Measurements from ENCODE around the gene FAM72C. TPM values are rescaled to one million over a fixed set of nuclear protein-coding genes. Genes with fewer than 3 reads are reported as not detected.
A peak's percentile ranks its signal among the peaks of the same experiment; 100 is the strongest.
"Not testable (repeated sequence)": the region's sequence is repeated elsewhere in the genome, so short reads cannot be mapped to it uniquely, and the experiment has no call there.

The FAM72C gene
- total RNA-seq, 1 experiment from 2014 or later, result 8.4 TPM

DNA sequence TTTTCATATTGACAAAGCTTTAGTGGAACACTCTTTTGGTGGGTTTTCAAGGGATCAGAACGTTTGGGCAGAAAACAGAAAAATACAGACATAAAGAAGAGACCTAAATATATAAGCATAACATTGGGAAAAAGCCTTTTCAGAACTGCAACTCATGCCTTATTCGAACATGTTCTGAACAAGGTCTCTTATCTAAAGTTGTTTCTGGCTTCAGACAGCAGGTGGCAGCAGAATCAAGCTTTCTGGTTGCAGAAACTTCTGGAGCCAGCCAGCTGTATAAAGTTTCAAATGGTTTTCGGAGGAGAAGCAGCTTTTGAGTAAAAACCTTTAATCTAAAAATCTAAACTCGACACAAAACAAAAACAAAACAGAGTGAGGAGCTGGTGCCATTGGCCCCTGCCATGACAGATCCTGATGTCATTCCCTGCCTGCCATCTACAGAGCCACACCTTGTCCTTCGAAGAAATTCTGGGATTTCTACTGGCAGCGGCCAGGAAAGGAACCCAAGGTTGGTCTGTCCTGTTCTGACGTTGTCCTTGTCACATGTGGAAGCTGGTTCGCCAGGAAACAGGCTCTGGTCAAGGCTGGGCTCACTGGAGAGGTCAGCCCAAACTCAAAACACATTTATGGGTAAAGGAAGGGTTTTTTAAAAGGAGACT is 35.2 kb downstream of the FAM72C start:
- not testable (repeated sequence) for H3K4me3 Mint-ChIP-seq (ENCODE audit: low read depth, unreplicated experiment); H3K27me3 Mint-ChIP-seq (ENCODE audit: unreplicated experiment)

DNA sequence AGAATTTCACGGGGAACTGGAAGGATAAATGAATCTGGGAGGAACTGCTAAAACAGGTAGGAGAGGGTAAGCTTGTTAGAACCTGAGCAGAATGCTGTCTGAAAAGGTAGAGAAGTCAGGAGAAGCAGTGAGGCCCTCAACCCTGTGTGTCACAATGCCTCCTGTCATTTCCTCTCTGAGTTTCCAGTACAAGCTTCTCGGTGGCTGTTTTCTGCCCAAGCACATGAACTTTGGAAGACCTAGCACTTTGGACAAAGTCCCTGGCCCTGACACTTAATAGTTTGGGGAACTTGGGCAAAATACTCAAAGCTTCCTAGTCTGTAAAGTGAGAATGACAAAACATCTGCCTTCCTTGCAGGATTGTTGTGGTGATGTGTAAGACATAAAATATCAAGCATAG is 52.7 kb downstream of the FAM72C start:
- H3K36me3 Mint-ChIP-seq (ENCODE audit: insufficient read depth, unreplicated experiment); DNase-seq; H3K27ac Mint-ChIP-seq (ENCODE audit: unreplicated experiment); CTCF ChIA-PET; BruUV-seq (replicated peaks); H3K4me3 Mint-ChIP-seq (ENCODE audit: low read depth, unreplicated experiment); H3K9me3 Mint-ChIP-seq (ENCODE audit: low read depth, unreplicated experiment); H3K27me3 Mint-ChIP-seq (ENCODE audit: unreplicated experiment); H3K4me1 Mint-ChIP-seq (ENCODE audit: low read depth, unreplicated experiment); intact Hi-C loops (cut with micrococcal nuclease; ENCODE audit: unreplicated experiment): not testable (repeated sequence)

More for the DNA sequence above, 35.2 kb downstream of the FAM72C start:
- BruUV-seq (replicated peaks); H3K36me3 Mint-ChIP-seq (ENCODE audit: insufficient read depth, unreplicated experiment); H3K9me3 Mint-ChIP-seq (ENCODE audit: low read depth, unreplicated experiment); H3K27ac Mint-ChIP-seq (ENCODE audit: unreplicated experiment); H3K4me1 Mint-ChIP-seq (ENCODE audit: low read depth, unreplicated experiment); CTCF ChIA-PET; intact Hi-C loops (cut with micrococcal nuclease; ENCODE audit: unreplicated experiment): not testable (repeated sequence)
- TF ChIP-seq, protein P1, sequence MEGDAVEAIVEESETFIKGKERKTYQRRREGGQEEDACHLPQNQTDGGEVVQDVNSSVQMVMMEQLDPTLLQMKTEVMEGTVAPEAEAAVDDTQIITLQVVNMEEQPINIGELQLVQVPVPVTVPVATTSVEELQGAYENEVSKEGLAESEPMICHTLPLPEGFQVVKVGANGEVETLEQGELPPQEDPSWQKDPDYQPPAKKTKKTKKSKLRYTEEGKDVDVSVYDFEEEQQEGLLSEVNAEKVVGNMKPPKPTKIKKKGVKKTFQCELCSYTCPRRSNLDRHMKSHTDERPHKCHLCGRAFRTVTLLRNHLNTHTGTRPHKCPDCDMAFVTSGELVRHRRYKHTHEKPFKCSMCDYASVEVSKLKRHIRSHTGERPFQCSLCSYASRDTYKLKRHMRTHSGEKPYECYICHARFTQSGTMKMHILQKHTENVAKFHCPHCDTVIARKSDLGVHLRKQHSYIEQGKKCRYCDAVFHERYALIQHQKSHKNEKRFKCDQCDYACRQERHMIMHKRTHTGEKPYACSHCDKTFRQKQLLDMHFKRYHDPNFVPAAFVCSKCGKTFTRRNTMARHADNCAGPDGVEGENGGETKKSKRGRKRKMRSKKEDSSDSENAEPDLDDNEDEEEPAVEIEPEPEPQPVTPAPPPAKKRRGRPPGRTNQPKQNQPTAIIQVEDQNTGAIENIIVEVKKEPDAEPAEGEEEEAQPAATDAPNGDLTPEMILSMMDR (IDR thresholded peaks at IDR 0.05; ENCODE audit: unreplicated experiment), result peak; percentile 41
- DNase-seq, result peak; percentile 36

GRCh38 chr1:143918552-143918951 is 53.2 kb downstream of the FAM72C start:
- CTCF ChIA-PET; H3K27ac Mint-ChIP-seq (ENCODE audit: unreplicated experiment); H3K4me3 Mint-ChIP-seq (ENCODE audit: low read depth, unreplicated experiment); DNase-seq; intact Hi-C loops (cut with micrococcal nuclease; ENCODE audit: unreplicated experiment); H3K4me1 Mint-ChIP-seq (ENCODE audit: low read depth, unreplicated experiment); H3K27me3 Mint-ChIP-seq (ENCODE audit: unreplicated experiment); H3K36me3 Mint-ChIP-seq (ENCODE audit: insufficient read depth, unreplicated experiment); BruUV-seq (replicated peaks); H3K9me3 Mint-ChIP-seq (ENCODE audit: low read depth, unreplicated experiment): not testable (repeated sequence)

GRCh38 chr1:143913705-143914104 is 58.1 kb downstream of the FAM72C start:
- H3K27me3 Mint-ChIP-seq (ENCODE audit: unreplicated experiment); H3K4me3 Mint-ChIP-seq (ENCODE audit: low read depth, unreplicated experiment); H3K4me1 Mint-ChIP-seq (ENCODE audit: low read depth, unreplicated experiment); H3K9me3 Mint-ChIP-seq (ENCODE audit: low read depth, unreplicated experiment); intact Hi-C loops (cut with micrococcal nuclease; ENCODE audit: unreplicated experiment); BruUV-seq (replicated peaks); H3K36me3 Mint-ChIP-seq (ENCODE audit: insufficient read depth, unreplicated experiment); DNase-seq; CTCF ChIA-PET; H3K27ac Mint-ChIP-seq (ENCODE audit: unreplicated experiment): not testable (repeated sequence)
